GM19397 (cell line): ENCODE measurements around the gene SOX18.

ENCODE experiments used
- ATAC-seq: cut with Tn5 transposase; IDR thresholded peaks from one replicate; pipeline ENCODE4 v1.9.1; 2021; ENCODE audit warnings: mild to moderate bottlenecking, moderate library complexity; ENCODE audit not compliant: unreplicated experiment

Gene SOX18

DNA sequence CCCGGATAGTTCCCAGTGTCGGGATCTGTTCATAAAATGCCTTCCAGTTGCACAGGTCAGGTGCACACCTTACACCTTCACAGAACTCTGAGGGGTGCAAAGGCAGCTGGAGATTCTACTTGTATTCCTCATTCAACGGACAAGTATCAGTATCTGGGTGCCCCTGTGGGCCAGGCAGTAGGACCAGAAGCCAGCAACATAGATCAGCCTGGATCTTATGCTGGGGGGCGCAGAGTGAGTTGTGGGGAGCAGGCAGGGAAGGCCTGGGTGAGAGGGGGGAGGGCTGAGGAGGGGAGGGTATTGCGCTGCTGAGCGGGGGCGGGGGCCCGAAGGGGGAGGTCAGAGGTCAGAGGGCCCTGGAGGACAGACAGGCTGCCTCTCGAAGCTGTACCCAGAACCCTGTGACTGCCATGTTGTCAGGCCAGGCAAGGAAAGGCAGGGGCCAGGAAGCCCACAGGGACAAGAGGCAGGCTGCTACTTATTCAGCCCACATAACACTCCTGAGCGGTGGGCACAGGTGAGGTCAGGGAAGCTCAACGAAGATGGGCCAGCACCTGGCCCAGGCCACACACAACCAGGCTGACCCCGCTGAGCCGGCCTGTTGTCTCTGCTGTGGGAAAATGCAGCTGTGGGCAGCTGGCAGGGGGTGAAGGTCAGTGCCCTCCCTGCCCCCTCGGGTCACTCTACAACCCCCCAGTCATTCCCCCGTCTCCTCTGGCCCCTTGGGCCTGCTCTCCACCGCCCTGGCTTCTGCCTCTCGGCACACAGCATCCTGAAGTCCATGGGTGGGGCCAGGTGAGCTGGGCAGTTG, 31.6 kb upstream of the SOX18 start:
- ATAC-seq, result no peak

DNA sequence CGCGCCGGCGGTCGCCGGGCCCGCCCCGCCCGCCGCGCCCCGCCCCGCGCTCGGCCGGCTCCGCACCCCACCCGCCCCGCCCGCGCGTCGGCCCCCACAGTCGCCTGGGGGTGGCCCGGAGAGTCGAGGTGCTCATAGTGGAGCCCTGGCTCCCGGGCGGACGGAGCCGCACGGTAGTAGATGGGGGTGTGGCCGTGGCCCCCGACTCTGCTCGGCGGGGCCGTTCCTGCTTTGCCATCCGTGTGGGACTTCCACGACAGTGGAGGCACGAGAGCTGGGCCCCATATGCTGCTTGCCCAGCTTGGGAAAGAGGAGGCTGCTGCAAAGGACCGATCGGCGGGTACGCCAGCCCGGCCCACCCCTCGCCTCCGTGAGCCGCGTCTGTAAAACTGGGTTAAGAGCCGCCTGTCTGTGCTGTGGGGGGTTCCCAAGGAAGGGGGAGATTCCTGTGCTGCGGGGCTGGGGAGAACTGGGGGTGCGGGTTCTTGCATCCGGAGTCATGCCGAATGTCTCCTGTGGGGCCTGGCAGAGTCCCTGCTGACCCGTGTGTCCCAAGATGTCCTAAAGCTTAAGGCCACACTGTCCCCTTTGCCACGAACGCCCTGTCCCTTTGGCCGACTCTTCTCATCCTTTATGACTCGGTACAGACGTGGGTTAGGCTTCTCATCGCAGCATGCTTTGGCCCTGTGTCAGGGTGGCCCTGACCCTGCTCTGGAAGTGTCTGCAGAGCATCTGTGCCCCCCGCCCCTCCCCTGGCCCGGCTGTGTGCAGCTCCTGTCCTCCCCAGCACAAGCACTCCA, 30.8 kb upstream of the SOX18 start, which contains the start of gene OPRL1:
Gene OPRL1 (plus strand): TSS at position 70 of the 800 bp plus-strand sequence. CDS start 12,639 bp downstream, outside the sequence.
- no peak for ATAC-seq

DNA sequence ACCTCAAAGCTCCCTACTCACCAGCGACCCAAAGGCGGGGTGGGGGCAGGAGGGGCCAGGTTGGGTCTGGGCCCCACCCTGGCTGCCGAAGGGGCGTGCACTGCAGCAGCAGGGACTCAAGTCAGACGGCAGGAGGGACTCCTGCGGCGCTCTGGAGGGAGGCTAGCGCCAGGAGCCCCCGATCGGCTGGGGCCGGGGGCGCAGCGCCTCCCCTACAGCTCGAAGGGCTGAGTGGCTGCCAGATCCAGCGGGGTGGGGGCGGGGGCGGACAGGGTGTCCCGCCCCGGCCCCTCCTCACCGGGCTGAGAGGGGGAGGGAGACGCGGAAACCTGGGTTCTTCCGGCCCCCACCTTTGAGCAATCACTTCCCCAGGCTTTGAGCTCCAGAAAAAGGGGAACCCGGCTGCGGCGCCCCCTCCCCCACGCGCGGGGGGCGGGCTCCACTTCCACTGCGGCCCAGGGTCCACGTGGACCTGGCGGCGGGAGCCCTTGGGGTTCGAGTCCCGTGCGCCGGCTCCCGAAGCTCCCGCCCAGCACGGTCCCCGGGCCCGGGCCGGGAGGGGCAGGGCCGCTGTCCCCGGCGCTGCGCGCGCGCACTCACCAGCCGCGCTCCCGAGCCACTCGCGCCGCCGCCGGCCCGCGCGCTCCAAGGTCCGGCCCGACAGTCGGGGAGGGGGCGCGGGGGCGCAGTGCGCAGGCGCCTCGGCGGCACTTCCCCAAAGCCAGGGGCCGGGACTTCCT, 30.0 kb upstream of the SOX18 start, which contains the start of gene RGS19:
Gene RGS19 (minus strand): TSS at position 246 of the 740 bp plus-strand sequence. CDS start 2,632 bp downstream, outside the sequence.
- ATAC-seq, result peak; percentile 49

DNA sequence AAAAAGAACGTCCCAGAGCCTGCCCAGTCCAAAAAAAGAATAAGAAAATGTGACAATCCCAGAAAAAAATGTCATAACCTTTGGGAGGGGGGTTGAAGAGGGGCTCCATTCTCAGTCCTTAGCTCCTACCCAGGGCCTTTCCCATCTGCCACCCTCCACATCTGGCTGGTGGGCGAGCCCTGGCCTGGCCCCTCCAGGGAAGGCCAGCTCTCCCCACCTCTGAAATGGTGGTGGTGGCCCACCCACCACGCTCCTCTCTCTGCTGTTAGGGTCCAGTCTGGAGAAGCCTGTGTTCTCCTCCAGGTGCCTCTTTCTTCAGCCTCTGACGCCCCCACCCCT, 29.5 kb upstream of the SOX18 start:
- no peak for ATAC-seq

DNA sequence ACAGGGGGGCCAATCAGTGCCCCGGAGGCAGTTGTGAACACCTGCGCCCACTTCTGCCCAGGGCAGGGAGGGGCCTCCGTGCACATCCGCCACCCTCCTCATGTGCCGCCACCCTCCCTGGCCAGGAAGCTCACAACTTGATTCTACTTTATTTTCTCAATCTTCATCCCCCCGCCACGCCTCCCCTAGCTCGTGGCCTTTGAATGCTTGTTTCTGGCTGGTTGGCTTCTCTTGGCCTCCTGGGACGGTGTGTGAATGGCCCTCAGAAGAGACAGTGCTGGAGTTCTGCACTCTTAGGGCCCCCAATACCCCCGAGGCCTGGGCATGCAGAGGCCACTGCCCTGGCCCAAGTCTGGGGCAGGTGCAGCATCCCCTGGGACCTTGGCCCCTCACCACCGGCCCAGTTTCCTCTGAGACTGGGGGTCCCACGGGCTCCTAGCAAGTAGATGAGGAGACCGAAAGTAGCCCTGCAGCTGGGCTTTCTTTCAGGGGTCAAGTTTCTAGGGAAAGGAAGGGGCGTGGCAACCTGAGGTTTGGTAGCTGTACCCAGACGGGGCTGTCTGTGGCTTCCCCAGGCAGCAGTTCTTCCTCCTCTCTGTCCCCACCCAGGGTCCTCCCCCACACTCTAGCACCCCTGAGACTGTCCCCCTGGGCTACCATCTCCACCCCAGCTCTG, 28.6 kb upstream of the SOX18 start:
- ATAC-seq, result no peak

DNA sequence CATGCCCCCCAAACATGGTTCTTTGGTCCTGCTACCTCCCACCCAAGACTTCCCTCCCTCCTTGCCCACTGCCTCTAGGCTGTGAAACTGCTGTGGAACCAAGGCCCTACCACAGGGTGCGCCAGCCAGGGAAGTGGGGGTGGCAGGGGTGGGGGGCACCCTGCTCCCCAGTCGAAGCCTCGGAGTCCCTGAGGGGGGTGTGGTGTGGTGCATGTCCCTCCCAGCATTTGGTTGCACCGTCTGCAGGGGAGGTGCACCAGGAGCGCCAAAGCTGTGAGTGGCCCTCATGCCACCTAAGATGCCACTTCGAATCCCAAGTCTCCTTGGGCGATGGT, 28.1 kb upstream of the SOX18 start:
- no peak for ATAC-seq

DNA sequence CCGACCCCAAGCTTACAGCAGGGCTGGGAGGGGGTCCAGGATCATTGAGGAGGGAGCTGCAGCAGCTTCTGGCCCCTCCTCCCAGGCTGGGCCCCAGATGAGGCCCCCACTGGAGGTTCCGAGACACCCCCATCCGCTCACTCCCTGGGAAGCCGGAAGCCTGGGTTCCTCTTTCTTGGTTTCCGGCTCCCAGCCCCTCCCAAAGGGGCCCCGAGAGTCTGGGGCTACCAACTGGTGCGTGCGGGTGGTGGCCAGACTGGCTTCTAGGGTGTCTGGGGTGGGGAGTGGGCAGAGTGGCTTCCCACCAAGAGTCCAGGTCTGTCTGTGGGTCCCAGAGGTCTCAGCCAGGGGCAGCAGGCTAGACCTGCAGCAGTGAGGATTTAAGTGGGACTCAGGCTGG, 27.7 kb upstream of the SOX18 start:
- no peak for ATAC-seq

DNA sequence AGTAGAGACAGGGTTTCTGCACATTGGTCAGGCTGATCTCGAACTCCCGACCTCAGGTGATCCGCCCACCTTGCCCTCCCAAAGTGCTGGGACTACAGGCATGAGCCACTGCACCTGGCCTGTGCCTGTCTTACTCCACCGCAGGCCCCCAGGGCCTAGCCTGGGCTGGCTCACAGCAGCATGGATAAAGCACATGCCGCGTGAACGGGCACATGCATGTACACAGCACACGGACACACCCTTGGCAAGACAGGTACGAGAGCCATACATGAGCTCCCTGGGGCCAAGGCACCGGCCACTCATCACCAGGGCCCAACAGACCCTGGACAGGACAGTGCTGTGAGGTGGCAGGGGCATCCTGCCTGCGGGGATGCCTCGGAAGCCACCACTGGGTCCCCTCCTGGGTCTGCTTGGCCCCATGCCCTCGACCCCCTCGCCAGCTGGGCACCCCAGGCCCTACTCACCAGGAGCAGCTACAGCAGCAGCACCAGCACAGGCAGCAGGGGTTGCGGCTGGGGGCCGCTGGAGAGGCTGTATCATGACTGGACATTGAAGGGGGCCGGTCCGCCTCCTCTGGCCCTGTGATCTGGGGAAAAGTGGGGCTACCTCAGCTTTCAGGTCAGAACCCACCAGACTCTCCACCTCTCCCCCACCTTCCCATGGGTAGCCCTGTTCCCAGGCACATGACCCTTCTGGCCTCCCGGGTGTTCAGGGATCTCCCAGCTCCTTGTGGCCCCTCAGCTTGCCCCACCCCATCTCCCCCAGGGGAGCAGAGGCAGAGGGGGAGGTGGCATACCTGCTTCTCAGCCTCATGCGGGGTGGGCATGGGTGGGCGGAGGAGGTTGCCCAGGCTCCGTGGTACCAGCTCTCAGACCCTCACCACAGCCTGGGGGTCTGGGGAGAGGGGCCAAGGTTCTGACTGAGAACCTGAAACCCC, 26.9 kb upstream of the SOX18 start:
- ATAC-seq, result no peak

DNA sequence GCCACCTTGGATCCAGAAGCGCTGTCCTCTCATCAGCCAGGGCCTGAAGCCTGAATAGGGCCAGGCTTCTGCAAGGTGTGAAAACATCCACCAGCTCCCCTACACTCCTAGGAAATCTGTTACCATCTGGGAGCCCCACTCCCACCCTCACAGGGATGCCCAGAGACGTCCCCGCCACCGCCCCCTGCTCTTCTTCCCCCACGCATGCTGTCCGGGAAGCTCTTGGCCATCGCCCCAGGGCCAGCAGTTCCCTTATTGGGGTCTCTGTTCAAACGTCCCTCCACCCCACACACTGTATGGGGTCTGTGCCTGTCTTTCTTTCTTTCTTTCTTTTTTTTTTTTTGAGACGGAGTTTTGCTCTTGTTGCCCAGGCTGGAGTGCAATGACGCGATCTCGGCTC, 26.1 kb upstream of the SOX18 start:
- no peak for ATAC-seq

DNA sequence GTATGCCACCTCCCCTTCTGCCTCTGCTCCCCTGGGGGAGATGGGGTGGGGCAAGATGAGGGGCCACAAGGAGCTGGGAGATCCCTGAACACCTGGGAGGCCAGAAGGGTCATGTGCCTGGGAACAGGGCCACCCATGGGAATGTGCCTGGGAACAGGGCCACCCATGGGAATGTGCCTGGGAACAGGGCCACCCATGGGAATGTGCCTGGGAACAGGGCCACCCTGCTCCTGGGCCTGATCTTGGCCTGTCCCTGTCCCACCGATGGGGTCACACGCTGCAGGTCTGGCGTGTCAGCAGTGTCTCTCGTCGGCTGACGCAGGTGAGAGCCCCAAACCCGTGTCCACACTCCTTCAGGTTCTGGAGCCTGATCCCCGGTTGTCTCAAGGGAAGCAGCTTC, 25.5 kb upstream of the SOX18 start:
- ATAC-seq, result no peak

DNA sequence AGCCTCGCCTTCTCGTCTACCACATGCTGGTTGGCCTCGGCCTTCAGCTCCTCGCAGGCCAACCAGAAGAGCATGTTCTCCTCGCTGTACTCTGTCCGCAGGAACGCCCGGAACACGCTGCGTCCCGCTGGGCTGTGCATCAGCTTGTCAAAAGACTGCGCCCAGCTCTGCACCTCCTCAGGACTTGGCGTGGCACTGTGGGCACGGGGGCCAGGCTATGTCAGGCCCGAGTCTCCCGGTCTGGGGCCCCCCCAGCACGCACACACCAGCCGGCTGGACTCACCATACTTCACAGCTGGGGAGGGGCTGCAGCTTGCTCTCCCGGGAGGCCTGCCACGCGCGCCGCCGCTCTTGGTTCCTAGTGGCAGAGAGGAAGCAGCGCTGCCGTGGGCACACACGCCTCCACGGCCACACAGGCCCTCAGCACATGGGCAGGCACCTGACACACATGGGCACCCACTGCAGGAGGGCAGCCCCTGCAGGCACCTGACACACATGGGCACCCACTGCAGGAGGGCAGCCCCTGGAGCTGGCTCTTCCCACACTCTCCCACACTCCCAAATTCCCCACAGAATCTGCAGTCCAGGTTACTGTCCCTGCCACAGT, 24.8 kb upstream of the SOX18 start:
- ATAC-seq, result no peak

DNA sequence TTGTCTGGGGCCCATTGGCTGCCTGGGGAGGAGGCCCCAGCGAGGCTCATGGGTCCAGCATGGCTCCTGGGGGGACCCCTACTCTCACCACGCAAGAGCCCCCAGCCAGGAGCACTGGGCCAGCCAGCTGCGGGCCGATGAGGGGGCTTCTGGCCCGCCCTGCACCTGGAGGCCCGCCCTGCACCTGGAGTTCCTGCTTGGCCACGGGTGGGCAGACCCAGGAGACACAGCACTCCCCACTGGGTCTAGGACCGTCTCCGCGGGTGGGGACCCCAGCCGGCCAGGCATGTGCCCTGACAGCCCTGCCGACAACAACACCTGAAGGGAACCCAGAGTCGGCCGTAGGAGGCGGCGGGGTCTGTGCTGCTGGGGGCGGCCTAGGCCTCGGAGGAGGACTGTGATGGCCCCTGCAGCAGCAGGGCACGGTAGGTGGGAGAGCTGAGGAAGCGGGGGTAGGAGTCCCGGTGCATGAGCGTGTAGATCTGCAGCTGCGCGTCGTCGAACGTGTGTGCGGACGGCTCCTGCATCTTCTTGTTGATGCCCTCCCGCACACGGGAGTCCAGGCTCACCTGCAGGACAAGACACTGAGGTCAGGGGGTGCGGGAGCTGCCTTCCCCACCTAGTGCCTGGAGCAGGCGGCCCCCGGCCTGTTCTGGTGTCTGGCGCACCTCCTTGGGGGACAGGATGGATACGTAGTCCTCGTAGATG, 24.2 kb upstream of the SOX18 start:
- no peak for ATAC-seq

DNA sequence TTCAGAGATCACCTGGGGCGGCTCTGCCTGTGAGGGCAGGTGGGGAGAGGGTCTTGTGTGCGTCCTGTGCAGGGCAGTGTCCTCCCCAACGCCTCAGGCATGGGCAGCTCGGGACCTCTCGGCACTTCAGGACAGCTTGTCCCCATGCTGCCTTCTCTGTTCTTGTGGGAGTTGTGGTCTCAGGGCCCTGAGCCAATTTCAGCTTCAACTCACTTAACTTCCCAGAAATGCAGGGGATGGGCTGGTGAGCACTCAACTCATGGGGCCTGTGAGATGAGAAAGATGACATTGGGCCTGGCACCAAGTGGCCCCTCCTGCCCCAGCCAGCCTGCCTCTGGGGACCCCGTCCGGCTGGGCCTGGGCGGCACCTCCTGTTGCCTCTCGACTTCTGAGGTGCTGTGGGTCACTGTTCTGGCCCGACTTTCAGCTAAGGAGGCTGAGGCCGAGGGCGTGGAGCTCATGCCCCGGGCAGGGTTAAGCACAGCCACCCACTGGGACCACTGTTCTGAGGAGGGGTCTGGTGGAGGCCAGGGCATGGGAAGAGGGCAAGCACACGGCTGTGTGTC, 23.1 kb upstream of the SOX18 start:
- no peak for ATAC-seq

DNA sequence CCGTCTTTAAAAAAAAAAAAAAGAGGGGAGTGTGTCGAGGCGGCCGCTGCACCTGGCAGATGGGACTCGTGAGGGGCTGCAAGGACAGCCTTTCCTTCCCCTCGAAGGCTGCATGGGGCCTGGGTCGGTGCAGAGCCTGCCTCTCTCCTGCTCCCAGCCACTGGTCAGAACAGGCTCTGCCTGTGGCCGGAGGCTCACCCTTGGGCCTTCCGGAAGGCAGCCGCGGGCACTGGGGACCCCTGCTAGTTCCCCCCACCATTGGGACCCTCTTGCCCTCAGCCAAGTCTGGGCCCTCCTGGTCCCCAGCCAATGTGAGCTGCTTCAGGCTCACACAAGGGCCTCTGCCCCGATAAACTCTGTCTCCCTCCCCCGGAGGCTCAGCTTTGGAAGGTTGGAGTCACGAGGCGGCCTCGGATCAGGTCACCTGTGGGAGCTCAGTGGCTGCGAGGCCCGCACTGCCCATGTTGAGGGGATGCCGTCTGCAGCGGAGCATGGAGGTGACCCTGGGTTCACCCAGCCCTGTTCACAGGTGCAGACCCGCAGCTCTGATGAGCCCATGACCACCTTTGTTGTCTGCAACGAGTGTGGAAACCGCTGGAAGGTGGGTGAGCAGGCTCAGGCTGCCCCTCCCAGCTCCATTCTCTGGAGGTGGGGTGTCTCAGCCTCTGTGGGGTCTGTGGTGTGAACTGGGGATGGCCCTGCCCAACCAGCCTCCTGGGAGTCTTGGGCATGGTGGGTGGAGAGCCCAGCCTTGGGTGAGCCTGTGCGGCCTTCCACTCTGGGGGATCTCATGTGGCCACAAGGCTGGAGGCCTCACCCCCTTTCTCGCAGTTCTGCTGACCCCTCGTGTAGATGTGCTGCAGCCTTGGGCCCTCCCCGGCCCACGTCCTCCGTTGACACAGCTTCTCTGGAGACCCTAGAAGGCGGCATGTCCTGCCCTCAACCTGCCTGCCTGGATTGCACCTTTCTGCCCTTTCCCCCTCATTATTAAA, 22.2 kb upstream of the SOX18 start:
- no peak for ATAC-seq

DNA sequence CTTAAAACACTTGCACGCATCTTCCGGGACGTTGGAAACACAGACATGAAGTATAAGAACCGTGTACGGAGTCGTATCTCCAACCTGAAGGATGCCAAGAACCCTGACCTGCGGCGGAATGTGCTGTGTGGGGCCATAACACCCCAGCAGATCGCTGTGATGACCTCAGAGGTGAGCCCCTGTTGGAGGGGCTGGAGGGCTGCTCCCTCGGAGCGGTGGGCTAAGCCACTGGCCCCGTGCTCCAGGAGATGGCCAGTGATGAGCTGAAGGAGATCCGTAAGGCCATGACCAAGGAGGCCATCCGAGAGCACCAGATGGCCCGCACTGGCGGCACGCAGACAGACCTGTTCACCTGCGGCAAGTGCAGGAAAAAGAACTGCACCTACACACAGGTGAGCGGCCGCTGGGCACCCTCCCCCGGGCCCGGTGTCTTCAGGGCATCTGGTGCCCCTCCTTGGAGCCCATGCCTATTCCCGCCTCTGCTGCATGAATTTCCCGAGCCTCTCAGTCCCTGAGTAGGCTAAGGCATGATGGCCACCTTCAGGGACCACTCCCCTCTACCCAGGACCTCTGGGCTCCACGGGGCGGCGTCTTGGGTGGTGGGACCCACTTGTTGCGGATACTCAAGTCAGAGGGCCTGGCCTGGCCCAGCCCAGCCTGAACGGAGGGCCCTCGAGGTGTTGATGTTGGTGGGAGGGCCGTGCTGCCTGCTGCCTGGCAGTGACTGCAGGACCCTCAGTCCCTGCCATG, 21.0 kb upstream of the SOX18 start:
- ATAC-seq, result no peak

DNA sequence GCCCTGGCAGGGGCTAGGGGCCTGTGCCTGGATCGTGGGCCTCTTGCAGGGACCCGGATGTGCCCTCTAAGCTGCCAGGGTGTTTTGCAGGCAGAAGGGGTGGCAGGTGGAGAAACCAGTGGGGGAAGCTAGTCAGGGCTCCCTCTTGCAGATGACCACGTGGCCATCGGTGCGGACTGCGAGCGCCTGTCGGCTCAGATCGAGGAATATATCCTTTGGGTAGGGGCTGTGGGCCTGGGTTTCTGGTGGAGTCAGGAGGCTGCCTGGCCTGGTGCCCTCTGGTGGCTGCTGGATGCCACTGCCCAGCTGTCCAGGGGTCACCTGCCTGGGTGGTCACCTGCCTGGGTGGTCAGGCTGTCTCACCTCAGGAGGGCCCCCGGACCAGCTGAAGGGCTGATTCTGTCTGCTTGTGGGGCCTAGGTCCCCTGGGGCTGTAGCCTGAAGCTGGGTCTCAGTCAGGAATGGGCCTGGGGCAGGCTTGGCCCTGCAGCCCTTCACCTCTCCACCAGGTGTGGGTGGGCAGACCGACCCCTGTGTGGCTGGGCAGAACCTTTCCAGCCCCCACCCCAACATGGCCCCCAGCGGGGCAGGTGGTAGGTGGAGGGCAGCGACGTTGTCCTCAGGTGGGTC, 20.3 kb upstream of the SOX18 start:
- ATAC-seq, result no peak
